ENCODE results near the gene TCF7.

DNA sequence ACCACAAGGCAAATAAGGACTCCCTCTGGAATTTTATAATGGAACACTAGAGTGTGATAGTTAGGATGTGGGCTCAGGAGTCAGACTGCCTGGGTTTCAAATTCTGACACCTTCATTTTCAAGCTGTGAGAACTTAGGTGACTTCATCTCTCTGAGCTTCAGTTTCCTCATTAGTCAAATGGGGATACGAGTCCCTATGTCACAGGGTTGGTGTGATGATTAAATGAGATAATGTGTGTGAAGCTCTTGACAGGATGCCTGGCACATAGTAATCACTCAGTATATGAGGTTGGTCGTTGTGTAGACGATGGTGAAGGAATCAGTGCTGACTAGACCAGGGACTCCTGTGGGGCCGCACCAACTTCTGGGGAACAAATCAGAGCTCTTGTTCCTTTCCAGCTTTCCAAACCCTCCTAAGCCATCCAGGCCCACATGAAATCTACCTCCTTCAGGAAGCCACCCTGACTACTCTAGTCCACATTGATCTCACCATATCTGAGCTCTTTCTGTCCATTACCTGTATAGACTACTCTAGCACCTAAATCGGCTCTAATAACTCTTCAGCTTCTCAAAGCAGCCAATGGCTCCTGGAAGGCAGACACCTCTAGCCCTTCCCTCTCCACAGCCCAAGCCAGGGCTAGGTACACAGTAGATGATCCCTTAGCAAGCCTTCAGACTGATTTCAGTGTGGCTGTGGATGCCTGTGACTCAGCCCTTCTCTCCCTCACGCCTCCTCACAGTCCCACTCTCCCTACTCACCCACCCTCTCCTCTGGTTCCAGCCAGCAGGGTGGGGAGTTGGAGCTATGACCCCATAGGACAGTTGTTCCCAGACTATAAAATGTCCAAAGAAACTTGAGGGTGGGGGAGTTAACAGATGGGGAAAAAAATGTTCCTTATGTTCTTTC, 2.5 kb upstream of the TCF7 start:
- TF ChIP-seq, protein P1, sequence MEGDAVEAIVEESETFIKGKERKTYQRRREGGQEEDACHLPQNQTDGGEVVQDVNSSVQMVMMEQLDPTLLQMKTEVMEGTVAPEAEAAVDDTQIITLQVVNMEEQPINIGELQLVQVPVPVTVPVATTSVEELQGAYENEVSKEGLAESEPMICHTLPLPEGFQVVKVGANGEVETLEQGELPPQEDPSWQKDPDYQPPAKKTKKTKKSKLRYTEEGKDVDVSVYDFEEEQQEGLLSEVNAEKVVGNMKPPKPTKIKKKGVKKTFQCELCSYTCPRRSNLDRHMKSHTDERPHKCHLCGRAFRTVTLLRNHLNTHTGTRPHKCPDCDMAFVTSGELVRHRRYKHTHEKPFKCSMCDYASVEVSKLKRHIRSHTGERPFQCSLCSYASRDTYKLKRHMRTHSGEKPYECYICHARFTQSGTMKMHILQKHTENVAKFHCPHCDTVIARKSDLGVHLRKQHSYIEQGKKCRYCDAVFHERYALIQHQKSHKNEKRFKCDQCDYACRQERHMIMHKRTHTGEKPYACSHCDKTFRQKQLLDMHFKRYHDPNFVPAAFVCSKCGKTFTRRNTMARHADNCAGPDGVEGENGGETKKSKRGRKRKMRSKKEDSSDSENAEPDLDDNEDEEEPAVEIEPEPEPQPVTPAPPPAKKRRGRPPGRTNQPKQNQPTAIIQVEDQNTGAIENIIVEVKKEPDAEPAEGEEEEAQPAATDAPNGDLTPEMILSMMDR (IDR thresholded peaks at IDR 0.05), result no peak
- no peak for TF ChIP-seq POLR2A (IDR thresholded peaks at IDR 0.05)
